Ectodermal cell (in vitro differentiated cells): Measurements from ENCODE around the gene PANX2.

Source experiments
- H3K27ac ChIP-seq: 2 replicates; pipeline ENCODE4 v1.7.0; 2013; ENCODE audit warnings: mild to moderate bottlenecking, low read depth, low read length; ENCODE audit not compliant: insufficient read depth, poor library complexity, severe bottlenecking
- H3K27me3 ChIP-seq: 2 replicates; pipeline ENCODE4 v1.7.0; 2013; ENCODE audit warnings: mild to moderate bottlenecking, low read length; ENCODE audit not compliant: insufficient read depth, control insufficient read depth, poor library complexity, severe bottlenecking
- H3K36me3 ChIP-seq: one replicate; pipeline ENCODE4 v1.7.0; 2013; ENCODE audit warnings: low read length; ENCODE audit not compliant: control insufficient read depth, insufficient read depth
- H3K4me1 ChIP-seq: one replicate; pipeline ENCODE4 v1.7.0; 2013; ENCODE audit warnings: low read length; ENCODE audit not compliant: control insufficient read depth, insufficient read depth
- H3K4me3 ChIP-seq: 2 replicates; pipeline ENCODE4 v1.7.0; 2013; ENCODE audit warnings: low read depth, low read length, control low read depth; ENCODE audit not compliant: insufficient read depth
- H3K9me3 ChIP-seq: 2 replicates; pipeline ENCODE4 v1.7.0; 2013; ENCODE audit warnings: mild to moderate bottlenecking, low read length, moderate library complexity; ENCODE audit not compliant: control insufficient read depth
- WGBS, 2 experiments: methylation state at CpG; one replicate each; pipeline ENCODE4 v1.1.7; 2013; ENCODE audit warnings: missing lambda C conversion rate in 2 of 2; 5-methylcytosine and 5-hydroxymethylcytosine counted together

Gene PANX2

DNA sequence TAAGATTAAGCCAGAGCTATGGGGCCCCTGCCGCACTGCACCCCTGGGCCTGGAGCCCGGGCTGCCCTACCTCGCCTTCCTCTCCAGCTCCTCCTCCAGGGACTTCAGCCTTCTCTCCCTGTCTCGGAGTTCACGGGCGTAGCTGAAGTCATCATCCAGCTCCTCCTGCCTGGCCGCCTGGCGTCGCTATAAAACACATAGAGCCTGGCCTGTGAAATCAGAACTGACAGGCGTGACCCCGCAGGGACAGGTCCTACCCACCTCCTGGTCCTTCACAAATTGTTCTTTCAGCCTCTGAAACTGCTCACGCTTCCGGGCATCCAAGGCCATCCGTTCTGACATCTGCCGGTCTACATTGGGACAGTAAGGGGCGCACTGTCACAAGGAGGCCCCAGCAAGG lies 53.5 kb downstream of the PANX2 start:
- Histone ChIP-seq H3K27ac (no peak overlapping the region), H3K9me3 (no peaks in the 10 kb centered on the region), H3K36me3 (peaks cover 32% of the 10 kb centered on the region), H3K27me3 (no peaks in the 10 kb centered on the region), H3K4me1 (no peaks in the 10 kb centered on the region), H3K4me3 (no peak overlapping the region)
- WGBS, 2 experiments = 95 to 96% methylated on average over 16 of the region's 16 CpGs

- Histone ChIP-seq H3K36me3 (peaks cover 31% of the 10 kb centered on the region), H3K27me3 (no peaks in the 10 kb centered on the region), H3K4me1 (no peaks in the 10 kb centered on the region), H3K27ac (no peak overlapping the region), H3K9me3 (no peaks in the 10 kb centered on the region), H3K4me3 (no peak overlapping the region)
- 94% methylated on average over 24 of the region's 24 CpGs for WGBS, 2 experiments
These were observed 54.9 kb downstream of the PANX2 start for GRCh38 chr22:50225200-50225969.

DNA sequence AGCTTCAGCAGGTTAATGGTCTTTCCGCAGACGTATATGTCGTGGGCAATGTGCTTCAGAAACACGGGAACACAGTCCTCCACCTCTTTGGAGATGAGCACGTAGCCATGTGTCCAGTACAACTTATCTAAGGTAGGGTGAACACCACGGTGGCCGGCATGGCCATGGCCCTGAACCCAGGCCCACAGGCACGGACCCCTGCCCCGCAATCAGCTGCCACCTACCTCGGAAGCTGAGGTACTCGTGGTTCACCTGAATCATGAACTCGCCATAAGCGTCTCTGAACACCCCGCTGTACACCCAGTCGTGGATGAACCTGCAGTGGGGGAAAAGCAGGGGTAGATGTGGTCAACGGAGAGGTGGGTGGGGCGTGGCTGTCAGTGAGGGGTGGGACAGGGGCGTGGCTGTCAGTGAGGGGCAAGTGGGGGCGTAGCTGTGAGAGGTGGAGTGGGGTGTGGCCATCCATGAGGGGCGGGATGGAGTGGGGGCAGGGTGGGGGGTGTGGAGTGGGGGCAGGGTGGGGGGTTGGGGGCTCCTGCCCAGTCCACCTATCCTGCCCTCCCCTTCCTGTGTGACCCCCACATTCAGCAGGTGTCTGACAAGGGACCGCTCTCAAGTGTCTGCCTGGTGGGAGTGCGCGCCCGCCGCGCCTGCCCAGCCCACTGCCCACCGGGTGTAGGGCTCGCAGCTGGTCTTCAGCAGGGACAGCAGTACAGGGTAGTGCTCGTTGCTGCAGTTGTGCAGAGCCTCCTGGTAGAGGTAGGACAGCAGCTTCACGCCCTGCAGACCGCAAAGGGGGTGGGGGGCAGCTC lies 55.7 kb downstream of the PANX2 start:
- Histone ChIP-seq H3K4me3 (no peak overlapping the region), H3K4me1 (no peaks in the 10 kb centered on the region), H3K36me3 (peaks cover 22% of the 10 kb centered on the region), H3K27me3 (no peaks in the 10 kb centered on the region), H3K27ac (no peak overlapping the region), H3K9me3 (no peaks in the 10 kb centered on the region)
- 95 to 96% methylated on average over 29 to 30 of the region's 31 CpGs for WGBS, 2 experiments

DNA sequence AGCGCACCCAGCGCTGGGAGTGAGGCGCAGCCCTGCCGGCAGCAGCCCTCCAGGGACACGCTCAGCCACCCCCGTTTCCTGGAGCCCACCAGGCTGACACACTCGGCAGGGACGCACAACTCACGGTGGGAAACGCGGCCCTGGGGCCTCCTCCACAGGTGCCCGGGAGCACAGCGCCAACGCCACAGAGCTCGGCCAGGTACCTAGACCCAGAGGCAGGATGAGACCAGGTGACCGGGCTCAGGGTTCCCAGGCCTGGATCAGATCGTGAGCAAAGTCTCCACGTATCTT lies 56.3 kb downstream of the PANX2 start:
- 95% methylated on average over 18 of the region's 18 CpGs for WGBS, 2 experiments
- Histone ChIP-seq H3K9me3 (no peaks in the 10 kb centered on the region), H3K27ac (no peak overlapping the region), H3K4me3 (no peak overlapping the region), H3K4me1 (no peaks in the 10 kb centered on the region), H3K27me3 (no peaks in the 10 kb centered on the region), H3K36me3 (peaks cover 21% of the 10 kb centered on the region)

DNA sequence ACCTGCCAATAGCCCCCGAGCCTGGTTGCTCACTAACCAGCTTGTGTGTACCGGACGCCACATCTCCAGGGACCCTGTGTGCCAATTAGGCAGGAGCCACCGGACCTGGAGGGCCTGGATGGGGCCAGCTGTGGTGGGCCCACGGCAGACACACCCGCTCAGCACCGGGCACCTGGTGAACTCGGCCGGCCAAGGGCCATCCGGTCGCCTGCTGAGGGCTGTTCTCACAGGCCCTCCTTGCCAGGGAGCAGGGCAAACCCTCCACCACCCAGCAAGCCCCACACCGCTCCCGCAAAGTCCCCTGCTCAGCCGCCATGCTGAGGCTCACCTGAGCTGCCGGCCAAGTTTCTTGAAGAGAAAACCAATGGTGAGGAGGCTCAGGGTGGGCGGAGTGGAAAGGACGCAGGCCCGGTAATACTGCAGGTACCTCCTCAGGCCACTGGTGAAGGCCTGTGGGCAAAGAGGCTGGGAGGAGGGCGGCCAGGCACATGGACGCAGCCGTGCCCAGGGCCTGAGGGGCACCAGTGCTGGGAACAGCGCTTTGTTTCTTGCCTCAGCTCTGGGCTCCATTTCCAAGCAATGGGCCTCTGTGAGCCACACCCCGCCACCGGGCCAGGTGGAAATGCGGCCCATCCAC lies 57.2 kb downstream of the PANX2 start:
- no peaks in the 10 kb centered on the region for H3K27me3 ChIP-seq
- H3K4me1 ChIP-seq = no peaks in the 10 kb centered on the region
- no peak overlapping the region for H3K4me3 ChIP-seq
- H3K36me3 ChIP-seq = peaks cover 21% of the 10 kb centered on the region
- no peak overlapping the region for H3K27ac ChIP-seq
- no peaks in the 10 kb centered on the region for H3K9me3 ChIP-seq
- 93% methylated on average over 25 of the region's 25 CpGs for WGBS, 2 experiments

DNA sequence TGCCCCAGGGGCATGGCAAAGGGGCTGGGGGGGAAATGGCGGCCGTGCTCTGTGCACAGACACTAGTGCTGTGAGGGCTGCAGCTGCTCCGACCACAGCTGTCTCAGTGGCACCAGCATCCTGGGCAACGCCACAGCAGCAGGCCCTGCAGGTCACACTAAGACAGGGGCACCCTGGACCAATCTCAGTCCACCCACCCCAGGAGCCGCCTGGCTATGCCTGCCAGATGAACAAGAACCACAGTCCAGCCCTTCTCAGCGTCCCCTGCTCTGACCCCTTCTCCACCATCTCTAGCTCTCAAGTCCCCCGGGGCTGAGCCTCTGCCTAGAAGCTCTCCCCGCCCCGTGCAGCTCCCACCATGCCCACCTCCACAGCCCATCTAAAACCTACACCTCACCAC lies 57.8 kb downstream of the PANX2 start:
- peaks cover 14% of the 10 kb centered on the region for H3K36me3 ChIP-seq
- 92 to 93% methylated on average over 9 of the region's 9 CpGs for WGBS, 2 experiments

GRCh38 chr22:50229370-50229769 lies 58.8 kb downstream of the PANX2 start:
- H3K4me1 ChIP-seq = no peaks in the 10 kb centered on the region
- WGBS, 2 experiments = 96% methylated on average over 16 of the region's 16 CpGs
- no peak overlapping the region for H3K27ac ChIP-seq
- peaks cover 7% of the 10 kb centered on the region for H3K36me3 ChIP-seq
- no peak overlapping the region for H3K4me3 ChIP-seq
- H3K9me3 ChIP-seq = no peaks in the 10 kb centered on the region
- H3K27me3 ChIP-seq = no peaks in the 10 kb centered on the region

More for the DNA sequence above, 57.8 kb downstream of the PANX2 start:
- no peak overlapping the region for H3K27ac ChIP-seq
- no peaks in the 10 kb centered on the region for H3K4me1 ChIP-seq
- no peaks in the 10 kb centered on the region for H3K27me3 ChIP-seq
- H3K4me3 ChIP-seq = no peak overlapping the region
- H3K9me3 ChIP-seq = no peaks in the 10 kb centered on the region
